Adrenal gland (tissue), 5 donors: ENCODE data around the gene D2HGDH.

ENCODE experiments used
- POLR2A ChIP-seq, 2 donors: fragments of 450-650 bp; IDR thresholded peaks; one replicate each; pipeline ENCODE4 v1.6.1; 2017; ENCODE audit warnings: antibody characterized with exemption in 2 of 2, mild to moderate bottlenecking in 2 of 2, moderate library complexity in 1 of 2
- TF ChIP-seq, protein P1 (sequence below), 6 experiments: fragments of 450-650 bp in 4 of 6; fragments of 200-600 bp in 2 of 6; sonication (generic) in 1 of 6; IDR thresholded peaks; 1 replicate in 5 of 6; 2 replicates in 1 of 6; pipeline versions ENCODE4 v1.5.1 to v1.8.0; 2016 to 2021; ENCODE audit warnings: antibody characterized with exemption in 6 of 6, mild to moderate bottlenecking in 2 of 6, moderate library complexity in 1 of 6
- donor health status: DM: no; HTN: no; CAD: no.

DNA sequence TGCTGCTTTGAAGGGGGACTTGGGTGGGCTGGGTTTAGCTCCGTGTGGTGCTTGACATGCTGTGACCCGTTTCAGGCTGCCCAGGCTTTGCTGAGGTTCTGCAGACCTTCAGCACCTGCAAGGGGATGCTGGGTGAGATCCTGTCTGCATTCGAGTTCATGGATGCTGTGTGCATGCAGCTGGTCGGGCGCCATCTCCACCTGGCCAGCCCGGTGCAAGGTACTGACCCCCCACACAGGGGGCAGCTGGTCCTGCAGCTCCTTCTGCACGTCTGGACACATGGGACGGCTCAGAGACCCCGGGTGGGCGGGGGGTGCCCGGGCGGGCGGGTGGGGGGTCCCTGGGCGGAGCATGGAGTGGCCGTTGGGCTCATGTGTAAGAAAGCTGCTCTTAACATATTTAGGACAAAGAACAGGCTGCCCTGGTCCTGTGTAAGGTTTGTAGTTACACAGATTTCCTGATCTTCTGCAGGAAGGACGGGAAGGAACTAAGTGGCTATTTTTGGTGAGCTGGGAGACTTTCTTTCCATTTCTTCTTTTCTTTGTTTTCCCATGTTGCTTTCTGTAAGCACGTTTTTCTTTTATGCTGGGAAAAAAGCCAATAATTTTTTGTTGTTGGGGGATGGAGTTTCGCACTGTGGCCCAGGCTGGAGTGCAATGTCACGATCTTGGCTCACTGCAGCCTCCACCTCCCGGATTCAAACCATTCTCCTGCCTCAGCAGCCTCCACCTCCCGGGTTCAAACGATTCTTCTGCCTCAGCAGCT is 15.8 kb downstream of the D2HGDH start:
- TF ChIP-seq, protein P1, sequence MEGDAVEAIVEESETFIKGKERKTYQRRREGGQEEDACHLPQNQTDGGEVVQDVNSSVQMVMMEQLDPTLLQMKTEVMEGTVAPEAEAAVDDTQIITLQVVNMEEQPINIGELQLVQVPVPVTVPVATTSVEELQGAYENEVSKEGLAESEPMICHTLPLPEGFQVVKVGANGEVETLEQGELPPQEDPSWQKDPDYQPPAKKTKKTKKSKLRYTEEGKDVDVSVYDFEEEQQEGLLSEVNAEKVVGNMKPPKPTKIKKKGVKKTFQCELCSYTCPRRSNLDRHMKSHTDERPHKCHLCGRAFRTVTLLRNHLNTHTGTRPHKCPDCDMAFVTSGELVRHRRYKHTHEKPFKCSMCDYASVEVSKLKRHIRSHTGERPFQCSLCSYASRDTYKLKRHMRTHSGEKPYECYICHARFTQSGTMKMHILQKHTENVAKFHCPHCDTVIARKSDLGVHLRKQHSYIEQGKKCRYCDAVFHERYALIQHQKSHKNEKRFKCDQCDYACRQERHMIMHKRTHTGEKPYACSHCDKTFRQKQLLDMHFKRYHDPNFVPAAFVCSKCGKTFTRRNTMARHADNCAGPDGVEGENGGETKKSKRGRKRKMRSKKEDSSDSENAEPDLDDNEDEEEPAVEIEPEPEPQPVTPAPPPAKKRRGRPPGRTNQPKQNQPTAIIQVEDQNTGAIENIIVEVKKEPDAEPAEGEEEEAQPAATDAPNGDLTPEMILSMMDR (IDR thresholded peaks at IDR 0.05): no peak
- TF ChIP-seq POLR2A (IDR thresholded peaks at IDR 0.05): no peak
